AG04449 (cell line): ENCODE results near the gene RSPH9.
A peak's percentile ranks its signal among the peaks of the same experiment; 100 is the strongest.

Source experiments
- CTCF ChIA-PET: fragments of 350-600 bp; formaldehyde crosslinking; extraction: SDS; loops from one replicate; lab custom pipeline; 2021; ENCODE audit warnings: antibody characterized with exemption; lab: Yijun Ruan, JAX
- POLR2A ChIA-PET: fragments of 400-600, 350-600 bp; formaldehyde crosslinking; extraction: SDS; loops from one replicate; lab custom pipeline; 2020; ENCODE audit warnings: antibody characterized with exemption, inconsistent platforms; lab: Yijun Ruan, JAX
- DNase-seq: peaks from one replicate; pipeline ENCODE4 v3.0.0-alpha.2; 2010; ENCODE audit warnings: low read depth, low spot score
- H3K4me3 ChIP-seq: 2 replicates; pipeline ENCODE4 v1.5.1; 2011; ENCODE audit warnings: low read depth, mild to moderate bottlenecking, control low read depth, low read length
- TF ChIP-seq, protein P1 (sequence below): IDR thresholded peaks from one replicate; pipeline ENCODE4 v1.5.1; 2011; ENCODE audit warnings: mild to moderate bottlenecking, moderate library complexity, low read length, control low read depth, inconsistent platforms; ENCODE audit not compliant: insufficient read depth; ENCODE audit errors: missing control alignments

Gene RSPH9

GRCh38 chr6:43625393-43625992 is 19.3 kb upstream of the RSPH9 start:
- POLR2A ChIA-PET = no interaction called here
- DNase-seq = no peak
- H3K4me3 ChIP-seq = no peak overlapping the region
- CTCF ChIA-PET = interaction anchor here (2.1 to 3.5 kb wide), 2 partner anchors 12 to 17 kb away, joined by 6 to 21 read pairs; no protein-coding TSS in a partner anchor
- TF ChIP-seq, protein P1, sequence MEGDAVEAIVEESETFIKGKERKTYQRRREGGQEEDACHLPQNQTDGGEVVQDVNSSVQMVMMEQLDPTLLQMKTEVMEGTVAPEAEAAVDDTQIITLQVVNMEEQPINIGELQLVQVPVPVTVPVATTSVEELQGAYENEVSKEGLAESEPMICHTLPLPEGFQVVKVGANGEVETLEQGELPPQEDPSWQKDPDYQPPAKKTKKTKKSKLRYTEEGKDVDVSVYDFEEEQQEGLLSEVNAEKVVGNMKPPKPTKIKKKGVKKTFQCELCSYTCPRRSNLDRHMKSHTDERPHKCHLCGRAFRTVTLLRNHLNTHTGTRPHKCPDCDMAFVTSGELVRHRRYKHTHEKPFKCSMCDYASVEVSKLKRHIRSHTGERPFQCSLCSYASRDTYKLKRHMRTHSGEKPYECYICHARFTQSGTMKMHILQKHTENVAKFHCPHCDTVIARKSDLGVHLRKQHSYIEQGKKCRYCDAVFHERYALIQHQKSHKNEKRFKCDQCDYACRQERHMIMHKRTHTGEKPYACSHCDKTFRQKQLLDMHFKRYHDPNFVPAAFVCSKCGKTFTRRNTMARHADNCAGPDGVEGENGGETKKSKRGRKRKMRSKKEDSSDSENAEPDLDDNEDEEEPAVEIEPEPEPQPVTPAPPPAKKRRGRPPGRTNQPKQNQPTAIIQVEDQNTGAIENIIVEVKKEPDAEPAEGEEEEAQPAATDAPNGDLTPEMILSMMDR = no peak

DNA sequence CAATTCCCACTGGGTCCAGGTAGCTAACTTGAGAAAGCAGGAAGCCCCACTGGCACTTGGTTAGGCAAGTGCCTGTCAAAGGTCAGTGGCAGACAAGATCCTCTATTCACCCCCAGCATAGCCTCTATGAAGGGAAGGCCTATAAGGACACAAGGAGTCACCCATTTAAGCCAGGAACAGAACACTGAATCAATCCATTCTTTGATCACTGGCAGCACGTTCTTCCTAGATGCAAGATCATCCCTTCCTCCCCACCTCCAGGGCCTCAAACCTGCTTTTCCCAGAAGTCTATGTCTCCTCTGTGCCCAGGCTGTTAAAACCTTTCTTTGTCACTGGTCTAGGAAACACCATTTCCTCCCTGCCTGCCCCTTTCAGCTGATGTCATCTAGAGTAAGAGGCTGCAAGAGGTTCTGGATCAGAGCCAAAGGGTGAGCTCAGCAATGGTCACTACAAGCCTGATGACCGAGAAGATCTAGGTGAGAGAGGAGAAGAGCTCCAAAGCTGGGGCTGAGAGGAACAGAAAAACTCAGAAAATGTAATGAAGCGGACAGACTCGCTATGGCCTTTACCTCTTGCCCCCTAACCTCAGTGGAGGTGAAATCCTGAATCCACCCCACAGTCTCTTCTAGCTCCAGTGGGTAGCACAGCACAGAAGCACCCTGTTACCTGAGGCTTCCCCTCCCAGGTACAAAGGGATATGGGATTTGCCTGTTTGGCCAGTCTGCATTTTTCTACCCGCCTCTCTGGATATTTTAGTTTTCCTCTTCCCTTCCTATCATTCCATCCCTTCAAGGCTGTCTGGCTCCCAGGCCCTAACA is 17.6 kb upstream of the RSPH9 start:
- ChIA-PET CTCF (interaction anchor here (0.6 to 3.5 kb wide), 6 partner anchors 14 to 452 kb away, joined by 3 to 21 read pairs (median 4); no protein-coding TSS in a partner anchor), POLR2A (interaction anchor here (0.6 to 1.4 kb wide), 4 partner anchors 8 to 620 kb away, joined by 3 to 4 read pairs (median 4); partner anchors contain the start of genes HSP90AB1, POLH and XPO5)
- H3K4me3 ChIP-seq = peak overlapping the region; percentile 47
- peak; percentile 87 for DNase-seq
- TF ChIP-seq, protein P1 = no peak

- POLR2A ChIA-PET = interaction anchor here (0.8 to 2.6 kb wide), 10 partner anchors 9 to 321 kb away, joined by 3 to 9 read pairs (median 6); partner anchors contain the start of genes POLR1C, RSPH9, VEGFA and YIPF3
- no peak for DNase-seq
- TF ChIP-seq, protein P1 = no peak
Measured at GRCh38 chr6:43628393-43629103, 16.3 kb upstream of the RSPH9 start.

DNA sequence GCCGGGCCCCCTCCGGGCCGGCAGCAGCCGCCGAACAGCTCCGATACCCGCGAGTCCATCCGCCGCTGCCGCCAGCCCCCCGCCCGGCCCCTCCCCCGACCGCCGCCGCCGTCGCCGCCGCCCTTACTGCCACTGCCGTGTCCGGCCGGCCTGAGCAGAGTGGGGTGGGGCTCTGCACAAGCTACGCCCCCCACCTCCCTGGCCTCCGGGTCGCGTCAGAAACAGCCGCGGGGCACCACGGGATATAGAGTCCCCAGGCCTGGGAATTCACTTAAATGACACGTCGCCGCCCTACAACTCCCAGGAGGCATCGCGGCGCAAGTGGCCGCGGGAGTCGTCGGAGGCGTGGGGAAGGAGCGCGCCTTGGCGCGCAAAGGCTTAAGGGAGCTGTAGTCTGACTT is 15.7 kb upstream of the RSPH9 start, which contains the start of gene GTPBP2:
TSS of gene GTPBP2 (minus strand) at position 161 of the 401 bp plus-strand sequence. CDS start at position 59, 102 bp downstream.
- CTCF ChIA-PET = interaction anchor here (0.7 to 2.0 kb wide), 8 partner anchors 18 to 451 kb away, joined by 3 to 12 read pairs (median 4); partner anchors contain the start of gene VEGFA
- POLR2A ChIA-PET = interaction anchor here (0.7 to 2.6 kb wide), 16 partner anchors 9 to 618 kb away, joined by 3 to 9 read pairs (median 4); partner anchors contain the start of genes HSP90AB1, POLR1C, RSPH9 and VEGFA
- TF ChIP-seq, protein P1 = no peak

More at GRCh38 chr6:43628393-43629103, 16.3 kb upstream of the RSPH9 start:
- peak overlapping the region; percentile 91 for H3K4me3 ChIP-seq
- CTCF ChIA-PET = interaction anchor here (1.2 to 2.0 kb wide), 4 partner anchors 20 to 452 kb away, joined by 4 to 12 read pairs (median 6); partner anchors contain the start of gene VEGFA

DNA sequence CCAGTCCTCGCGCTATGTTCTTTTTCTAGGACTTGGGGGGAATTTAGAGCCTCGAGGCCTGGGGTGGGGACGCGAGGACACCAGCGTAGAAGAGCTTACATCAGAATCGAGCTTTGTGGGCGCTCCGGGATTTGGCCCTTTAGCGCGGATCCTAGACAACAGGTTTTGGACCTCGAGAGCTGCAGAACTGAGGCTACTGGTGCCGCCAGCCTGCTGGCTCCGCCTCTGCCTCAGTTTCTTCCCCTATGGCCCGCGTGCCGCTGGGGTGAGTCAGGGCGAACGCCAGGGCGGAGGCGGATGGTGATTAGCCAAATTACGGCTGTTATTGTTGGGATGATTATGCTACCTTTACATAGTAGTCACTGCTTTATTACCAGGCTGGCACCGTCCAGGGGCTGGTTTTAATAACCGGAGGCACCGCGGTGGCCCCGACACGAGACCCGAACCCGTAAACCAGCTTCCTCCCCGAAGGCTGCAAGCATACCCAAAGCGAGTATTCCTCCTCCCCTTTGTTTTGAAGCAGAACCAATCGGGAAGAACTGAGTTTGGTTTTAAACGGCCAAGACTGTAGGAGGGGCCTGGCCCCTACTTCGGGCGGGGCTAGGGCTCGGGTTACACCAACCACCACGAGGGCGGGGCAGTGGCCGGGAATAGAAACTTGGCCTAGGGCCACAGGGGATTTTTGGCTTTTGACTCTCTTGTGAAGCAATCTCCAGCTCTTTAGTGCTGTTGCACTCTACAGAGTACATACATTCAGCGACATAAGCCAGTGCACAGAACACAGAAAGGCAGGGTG is 15.1 kb upstream of the RSPH9 start:
- CTCF ChIA-PET = interaction anchor here (0.7 to 2.0 kb wide), 8 partner anchors 19 to 451 kb away, joined by 3 to 12 read pairs (median 4); partner anchors contain the start of gene VEGFA
- peak; percentile 89 for DNase-seq
- TF ChIP-seq, protein P1 = no peak
- POLR2A ChIA-PET = interaction anchor here (0.5 to 2.6 kb wide), 17 partner anchors 10 to 883 kb away, joined by 3 to 9 read pairs (median 4); partner anchors contain the start of genes HSP90AB1, POLR1C, RSPH9 and VEGFA
- H3K4me3 ChIP-seq = peak overlapping the region; percentile 91

More for the DNA sequence above, 15.7 kb upstream of the RSPH9 start, which contains the start of gene GTPBP2:
- DNase-seq = peak; percentile 96
- H3K4me3 ChIP-seq = peak within 1 kb of the TSS; percentile 91
